ENCODE results near the gene ST8SIA1. TPM values are rescaled to one million over a fixed set of nuclear protein-coding genes. Genes with fewer than 3 reads are reported as not detected.

The ST8SIA1 gene
- total and polyA plus RNA-seq, 2 of the 4 experiments (the other 2 are of a cell fraction), result not detected

Other genes starting within 250 kb of the ST8SIA1 start
- gene C2CD5, start 209.8 kb upstream of the ST8SIA1 start, total RNA-seq (2012; rRNA removed), result 15.8 and 16.1 TPM in 2 replicates
- 9.2 and 14.5 TPM in 2 replicates for gene C2CD5, start 209.8 kb upstream of the ST8SIA1 start, polyA plus RNA-seq (2012; rRNA removed)